ENCODE data around the gene DPP8.
"Not testable (repeated sequence)": the region's sequence is repeated elsewhere in the genome, so short reads cannot be mapped to it uniquely, and the experiment has no call there.

Gene DPP8

GRCh38 chr15:65399997-65400396 is 117.5 kb downstream of the DPP8 start:
- Histone ChIP-seq H3K27me3 (ENCODE audit: insufficient read depth, low read length, poor library complexity) (no peaks in the 10 kb centered on the region), H2AFZ (ENCODE audit: low read depth, low read length) (no peak overlapping the region), H3K27ac (ENCODE audit: low read length) (no peak overlapping the region)

GRCh38 chr15:65399001-65399706 is 118.3 kb downstream of the DPP8 start:
- Histone ChIP-seq H3K27ac (ENCODE audit: low read length) (no peak overlapping the region), H3K27me3 (ENCODE audit: insufficient read depth, low read length, poor library complexity) (no peaks in the 10 kb centered on the region), H2AFZ (ENCODE audit: low read depth, low read length) (no peak overlapping the region), H3K4me2 (ENCODE audit: insufficient read depth, low read length) (no peak overlapping the region), H3K36me3 (ENCODE audit: insufficient read depth, low read length) (no peaks in the 10 kb centered on the region), H3K9ac (ENCODE audit: low read depth, low read length) (no peak overlapping the region), H3K79me2 (ENCODE audit: insufficient read depth, low read length) (no peaks in the 10 kb centered on the region), H4K20me1 (ENCODE audit: insufficient read depth, low read length) (0 out of 2 replicates have a peak, but pooled peaks cover 3% of the 10 kb centered on the region), H3K4me3 (ENCODE audit: low read depth in 1 of 2, low read length in 2 of 2) (no peak overlapping the region), H3K4me1 (ENCODE audit: insufficient read depth, low read length) (0 out of 2 replicates have a peak, but pooled peaks cover 4% of the 10 kb centered on the region), H3K9me3 (ENCODE audit: insufficient read depth, low read length, severe bottlenecking) (no peaks in the 10 kb centered on the region)
- no peak for ATAC-seq (ENCODE audit: insufficient read depth, low read depth)
- DNase-seq: no peak
- TF ChIP-seq, protein P1, sequence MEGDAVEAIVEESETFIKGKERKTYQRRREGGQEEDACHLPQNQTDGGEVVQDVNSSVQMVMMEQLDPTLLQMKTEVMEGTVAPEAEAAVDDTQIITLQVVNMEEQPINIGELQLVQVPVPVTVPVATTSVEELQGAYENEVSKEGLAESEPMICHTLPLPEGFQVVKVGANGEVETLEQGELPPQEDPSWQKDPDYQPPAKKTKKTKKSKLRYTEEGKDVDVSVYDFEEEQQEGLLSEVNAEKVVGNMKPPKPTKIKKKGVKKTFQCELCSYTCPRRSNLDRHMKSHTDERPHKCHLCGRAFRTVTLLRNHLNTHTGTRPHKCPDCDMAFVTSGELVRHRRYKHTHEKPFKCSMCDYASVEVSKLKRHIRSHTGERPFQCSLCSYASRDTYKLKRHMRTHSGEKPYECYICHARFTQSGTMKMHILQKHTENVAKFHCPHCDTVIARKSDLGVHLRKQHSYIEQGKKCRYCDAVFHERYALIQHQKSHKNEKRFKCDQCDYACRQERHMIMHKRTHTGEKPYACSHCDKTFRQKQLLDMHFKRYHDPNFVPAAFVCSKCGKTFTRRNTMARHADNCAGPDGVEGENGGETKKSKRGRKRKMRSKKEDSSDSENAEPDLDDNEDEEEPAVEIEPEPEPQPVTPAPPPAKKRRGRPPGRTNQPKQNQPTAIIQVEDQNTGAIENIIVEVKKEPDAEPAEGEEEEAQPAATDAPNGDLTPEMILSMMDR (IDR thresholded peaks at IDR 0.05; ENCODE audit: borderline replicate concordance, extremely low read depth, low read length, poor library complexity, severe bottlenecking): no peak

More at GRCh38 chr15:65399997-65400396, 117.5 kb downstream of the DPP8 start:
- no peaks in the 10 kb centered on the region for H3K9me3 ChIP-seq (ENCODE audit: insufficient read depth, low read length, severe bottlenecking)
- H3K9ac ChIP-seq (ENCODE audit: low read depth, low read length): no peak overlapping the region
- H3K79me2 ChIP-seq (ENCODE audit: insufficient read depth, low read length): no peaks in the 10 kb centered on the region
- ATAC-seq (ENCODE audit: insufficient read depth, low read depth) (no peak), DNase-seq (no peak)
- H3K36me3 ChIP-seq (ENCODE audit: insufficient read depth, low read length): no peaks in the 10 kb centered on the region
- H3K4me1 ChIP-seq (ENCODE audit: insufficient read depth, low read length): 0 out of 2 replicates have a peak, but pooled peaks cover 4% of the 10 kb centered on the region
- TF ChIP-seq EZH2 (IDR thresholded peaks at IDR 0.05; ENCODE audit: borderline replicate concordance, low read depth, low read length, severe bottlenecking): no peak
- H3K4me2 ChIP-seq (ENCODE audit: insufficient read depth, low read length): no peak overlapping the region
- H3K4me3 ChIP-seq (ENCODE audit: low read depth in 1 of 2, low read length in 2 of 2): no peak overlapping the region
- 0 out of 2 replicates have a peak, but pooled peaks cover 3% of the 10 kb centered on the region for H4K20me1 ChIP-seq (ENCODE audit: insufficient read depth, low read length)

GRCh38 chr15:65398486-65398885 is 119.0 kb downstream of the DPP8 start:
- not testable (repeated sequence) for H3K27me3 ChIP-seq (ENCODE audit: insufficient read depth, low read length, poor library complexity); DNase-seq; ATAC-seq (ENCODE audit: insufficient read depth, low read depth)

DNA sequence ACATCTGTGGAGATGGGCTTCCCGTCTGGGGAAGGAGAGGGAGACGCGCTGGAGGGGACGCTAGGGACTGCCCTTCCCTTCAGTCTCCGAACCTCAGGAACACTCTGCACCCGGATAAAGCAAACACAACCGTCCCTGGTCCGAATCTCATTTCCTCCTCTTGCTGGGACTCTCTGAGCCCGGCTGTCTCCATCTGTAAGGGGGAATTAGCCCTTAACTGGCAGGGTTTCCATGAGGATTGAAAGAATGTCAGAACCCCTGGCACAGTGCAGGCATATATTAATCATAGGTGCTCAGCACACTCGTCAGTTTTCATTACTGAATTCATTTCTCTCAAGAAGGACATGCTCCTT is 120.5 kb downstream of the DPP8 start:
- H3K27ac ChIP-seq (ENCODE audit: low read length): no peak overlapping the region
- no peak overlapping the region for H3K4me2 ChIP-seq (ENCODE audit: insufficient read depth, low read length)
- H3K4me1 ChIP-seq (ENCODE audit: insufficient read depth, low read length): 0 out of 2 replicates have a peak, but pooled peaks cover 4% of the 10 kb centered on the region
- no peaks in the 10 kb centered on the region for H3K9me3 ChIP-seq (ENCODE audit: insufficient read depth, low read length, severe bottlenecking)
- peaks cover 6% of the 10 kb centered on the region for H3K27me3 ChIP-seq (ENCODE audit: insufficient read depth, low read length, poor library complexity)
- no peak overlapping the region for H3K9ac ChIP-seq (ENCODE audit: low read depth, low read length)
- no peaks in the 10 kb centered on the region for H3K79me2 ChIP-seq (ENCODE audit: insufficient read depth, low read length)
- DNase-seq (no peak), ATAC-seq (ENCODE audit: insufficient read depth, low read depth) (no peak)
- no peak for TF ChIP-seq EZH2 (IDR thresholded peaks at IDR 0.05; ENCODE audit: borderline replicate concordance, low read depth, low read length, severe bottlenecking)
- TF ChIP-seq, protein P1 (IDR thresholded peaks at IDR 0.05; ENCODE audit: borderline replicate concordance, extremely low read depth, low read length, poor library complexity, severe bottlenecking): no peak
- no peak overlapping the region for H2AFZ ChIP-seq (ENCODE audit: low read depth, low read length)
- H3K4me3 ChIP-seq (ENCODE audit: low read depth in 1 of 2, low read length in 2 of 2): no peak overlapping the region
- H4K20me1 ChIP-seq (ENCODE audit: insufficient read depth, low read length): 0 out of 2 replicates have a peak, but pooled peaks cover 3% of the 10 kb centered on the region
- H3K36me3 ChIP-seq (ENCODE audit: insufficient read depth, low read length): no peaks in the 10 kb centered on the region

More at GRCh38 chr15:65398486-65398885, 119.0 kb downstream of the DPP8 start:
- H3K4me1 ChIP-seq (ENCODE audit: insufficient read depth, low read length); H3K27ac ChIP-seq (ENCODE audit: low read length); H3K36me3 ChIP-seq (ENCODE audit: insufficient read depth, low read length); H4K20me1 ChIP-seq (ENCODE audit: insufficient read depth, low read length); H3K4me2 ChIP-seq (ENCODE audit: insufficient read depth, low read length); H3K79me2 ChIP-seq (ENCODE audit: insufficient read depth, low read length); H3K9ac ChIP-seq (ENCODE audit: low read depth, low read length); H2AFZ ChIP-seq (ENCODE audit: low read depth, low read length); H3K4me3 ChIP-seq (ENCODE audit: low read depth in 1 of 2, low read length in 2 of 2); H3K9me3 ChIP-seq (ENCODE audit: insufficient read depth, low read length, severe bottlenecking): not testable (repeated sequence)

Data from DND-41 (cell line).